ENCODE data around the gene LETM1. TPM values are rescaled to one million over a fixed set of nuclear protein-coding genes. Genes with fewer than 3 reads are reported as not detected.

The LETM1 gene
- total RNA-seq, 1 experiment from 2014 or later = 86.3 TPM

- peaks cover 26% of the 10 kb centered on the region for H3K36me3 ChIP-seq (ENCODE audit: low read depth, low read length)
- H3K27ac ChIP-seq (ENCODE audit: low read length) = no peak overlapping the region
Observed at GRCh38 chr4:1898681-1899080, 42.7 kb upstream of the LETM1 start.

DNA sequence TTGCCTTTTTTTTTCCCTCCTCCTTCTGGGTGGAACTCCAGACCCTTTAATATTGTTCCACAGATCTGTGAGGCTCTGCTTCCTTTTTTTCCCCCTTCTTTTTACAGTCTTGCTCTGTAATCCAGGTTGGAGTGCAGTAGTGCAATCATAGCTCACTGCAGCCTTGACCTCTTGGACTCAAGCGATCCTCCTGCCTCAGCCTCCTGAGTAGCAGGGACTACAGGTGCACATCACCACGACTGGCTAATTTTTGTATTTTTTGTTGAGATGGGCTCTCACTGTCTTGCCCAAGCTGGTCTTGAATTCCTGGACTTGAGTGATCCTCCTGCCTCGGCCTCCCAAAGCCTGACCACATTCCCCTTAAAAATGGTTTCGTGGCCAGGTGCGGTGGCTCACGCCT lies 42.1 kb upstream of the LETM1 start:
- Histone ChIP-seq H3K4me3 (ENCODE audit: low read length) (no peak overlapping the region), H3K9ac (ENCODE audit: low read length) (no peak overlapping the region), H3K4me1 (ENCODE audit: insufficient read depth, low read length) (no peaks in the 10 kb centered on the region), H3K36me3 (ENCODE audit: low read depth, low read length) (peaks cover 26% of the 10 kb centered on the region), H3K79me2 (ENCODE audit: low read length) (peaks cover 94% of the 10 kb centered on the region), H3K9me3 (ENCODE audit: low read length) (no peaks in the 10 kb centered on the region), H3K27me3 (ENCODE audit: low read length) (no peaks in the 10 kb centered on the region), H3F3A (ENCODE audit: low read length, unreplicated experiment) (no peaks in the 10 kb centered on the region), H3K4me2 (ENCODE audit: low read length) (no peak overlapping the region), H3K27ac (ENCODE audit: low read length) (no peak overlapping the region), H2AFZ (ENCODE audit: low read length) (no peak overlapping the region), H4K20me1 (ENCODE audit: low read length) (peaks cover 23% of the 10 kb centered on the region), H3K9me2 (replicated peaks; ENCODE audit: low read length) (no peaks in the 10 kb centered on the region)
- DNase-seq (no peak), ATAC-seq (no peak)
- POLR2A ChIA-PET (ENCODE audit: unreplicated experiment) = no interaction called here
- CTCF ChIA-PET = no interaction called here
- no peak for TF ChIP-seq EZH2 (IDR thresholded peaks at IDR 0.05; ENCODE audit: low read length, unreplicated experiment)
- no TSS peak for BruUV-seq (replicated peaks)
- intact Hi-C loops (cut with micrococcal nuclease) = loop anchor here (2.0 kb wide), 1 partner anchor 25 kb away; no protein-coding TSS in a partner anchor

More at GRCh38 chr4:1898681-1899080, 42.7 kb upstream of the LETM1 start:
- H2AFZ ChIP-seq (ENCODE audit: low read length) = no peak overlapping the region
- ATAC-seq (no peak), DNase-seq (no peak)
- H4K20me1 ChIP-seq (ENCODE audit: low read length) = peaks cover 22% of the 10 kb centered on the region
- H3K4me2 ChIP-seq (ENCODE audit: low read length) = no peak overlapping the region
- H3F3A ChIP-seq (ENCODE audit: low read length, unreplicated experiment) = no peaks in the 10 kb centered on the region
- no peaks in the 10 kb centered on the region for H3K4me1 ChIP-seq (ENCODE audit: insufficient read depth, low read length)
- ChIA-PET CTCF (no interaction called here), POLR2A (ENCODE audit: unreplicated experiment) (no interaction called here)
- intact Hi-C loops (cut with micrococcal nuclease) = loop anchor here (2.0 kb wide), 1 partner anchor 26 kb away; no protein-coding TSS in a partner anchor
- no peaks in the 10 kb centered on the region for H3K27me3 ChIP-seq (ENCODE audit: low read length)
- no peaks in the 10 kb centered on the region for H3K9me2 ChIP-seq (replicated peaks; ENCODE audit: low read length)
- no peaks in the 10 kb centered on the region for H3K9me3 ChIP-seq (ENCODE audit: low read length)
- BruUV-seq (replicated peaks) = no TSS peak
- no peak overlapping the region for H3K9ac ChIP-seq (ENCODE audit: low read length)
- no peak overlapping the region for H3K4me3 ChIP-seq (ENCODE audit: low read length)
- TF ChIP-seq EZH2phosphoT487 (IDR thresholded peaks at IDR 0.05; ENCODE audit: borderline replicate concordance, low read length) (no peak), CTCF (conservative IDR thresholded peaks at IDR 0.05; ENCODE audit: low read depth, low read length) (no peak), EZH2 (IDR thresholded peaks at IDR 0.05; ENCODE audit: low read length, unreplicated experiment) (no peak)
- peaks cover 93% of the 10 kb centered on the region for H3K79me2 ChIP-seq (ENCODE audit: low read length)

DNA sequence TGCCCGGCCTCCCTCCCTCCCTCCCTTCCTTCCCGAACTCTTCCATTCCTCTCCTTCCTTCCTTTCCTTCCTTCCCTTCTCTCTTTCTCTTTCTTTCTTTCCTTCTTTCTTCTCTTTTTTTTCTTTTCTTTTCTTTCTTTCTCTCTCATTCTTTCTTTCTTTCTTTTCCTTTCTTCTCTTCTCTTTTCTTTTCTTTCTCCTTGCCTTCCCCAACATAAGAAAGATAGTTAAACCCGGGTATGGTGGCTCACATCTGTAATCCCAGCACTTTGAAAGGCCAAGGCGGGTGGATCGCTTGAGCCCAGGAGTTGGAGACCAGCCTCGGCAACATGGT lies 40.7 kb upstream of the LETM1 start:
- no peak overlapping the region for H3K9ac ChIP-seq (ENCODE audit: low read length)
- H3K36me3 ChIP-seq (ENCODE audit: low read depth, low read length) = peaks cover 23% of the 10 kb centered on the region
- H3K4me2 ChIP-seq (ENCODE audit: low read length) = no peak overlapping the region
- peaks cover 95% of the 10 kb centered on the region for H3K79me2 ChIP-seq (ENCODE audit: low read length)
- no peak overlapping the region for H3K4me3 ChIP-seq (ENCODE audit: low read length)
- TF ChIP-seq CTCF (conservative IDR thresholded peaks at IDR 0.05; ENCODE audit: low read depth, low read length) (no peak), EZH2 (IDR thresholded peaks at IDR 0.05; ENCODE audit: low read length, unreplicated experiment) (no peak), EZH2phosphoT487 (IDR thresholded peaks at IDR 0.05; ENCODE audit: borderline replicate concordance, low read length) (no peak)
- ChIA-PET POLR2A (ENCODE audit: unreplicated experiment) (no interaction called here), CTCF (no interaction called here)
- no TSS peak for BruUV-seq (replicated peaks)
- H2AFZ ChIP-seq (ENCODE audit: low read length) = no peak overlapping the region
- H3F3A ChIP-seq (ENCODE audit: low read length, unreplicated experiment) = no peaks in the 10 kb centered on the region
- no peaks in the 10 kb centered on the region for H3K9me2 ChIP-seq (replicated peaks; ENCODE audit: low read length)
- peaks cover 20% of the 10 kb centered on the region for H4K20me1 ChIP-seq (ENCODE audit: low read length)
- DNase-seq = no peak
- no peak overlapping the region for H3K27ac ChIP-seq (ENCODE audit: low read length)
- no peaks in the 10 kb centered on the region for H3K4me1 ChIP-seq (ENCODE audit: insufficient read depth, low read length)
- intact Hi-C loops (cut with micrococcal nuclease) = no loop called here
- ATAC-seq = no peak
- H3K9me3 ChIP-seq (ENCODE audit: low read length) = no peaks in the 10 kb centered on the region
- no peaks in the 10 kb centered on the region for H3K27me3 ChIP-seq (ENCODE audit: low read length)
